Fibroblast of upper back skin (primary cell): ENCODE measurements around the gene TUBA3E.
"Not testable (repeated sequence)": the region's sequence is repeated elsewhere in the genome, so short reads cannot be mapped to it uniquely, and the experiment has no call there.

Source experiments
- DNase-seq: peaks from one replicate; pipeline ENCODE4 v3.0.0-alpha.2; 2013

The TUBA3E gene

GRCh38 chr2:130142396-130143265 is 55.6 kb downstream of the TUBA3E start:
- DNase-seq, result not testable (repeated sequence)
